Tibial artery (tissue), 4 donors: ENCODE measurements around the gene CCR5.

Experiments used
- DNase-seq, 2 donors: peaks; one replicate each; pipeline ENCODE4 v3.0.0-alpha.2; 2019
- H3K27ac ChIP-seq, 2 donors: fragments of 200-600 bp; sonication (generic) in 1 of 2; 1 replicate in 1 of 2; 2 replicates in 1 of 2; pipeline ENCODE4 v1.5.1; 2018 to 2019; ENCODE audit warnings: mild to moderate bottlenecking in 1 of 2
- H3K27me3 ChIP-seq, 2 donors: fragments of 200-600 bp; sonication (generic) in 1 of 2; one replicate each; pipeline versions ENCODE4 v1.5.1 to v1.6.0; 2016 to 2019
- H3K36me3 ChIP-seq, 3 donors: fragments of 200-600 bp; sonication (generic) in 2 of 3; one replicate each; pipeline ENCODE4 v1.5.1; 2016 to 2019; ENCODE audit warnings: mild to moderate bottlenecking in 2 of 3
- H3K4me1 ChIP-seq, 4 donors: fragments of 200-600 bp; sonication (generic) in 2 of 4; 1 replicate in 3 of 4; 2 replicates in 1 of 4; pipeline ENCODE4 v1.5.1; 2016 to 2019
- H3K4me3 ChIP-seq, 2 donors: fragments of 200-600 bp; sonication (generic) in 1 of 2; 1 replicate in 1 of 2; 2 replicates in 1 of 2; pipeline ENCODE4 v1.5.1; 2018 to 2019; ENCODE audit warnings: mild to moderate bottlenecking in 2 of 2
- H3K9me3 ChIP-seq, 3 donors: fragments of 200-600 bp; sonication (generic) in 1 of 3; one replicate each; pipeline ENCODE4 v1.5.1; 2016 to 2019
- CTCF ChIP-seq, 2 experiments: fragments of 200-600 bp in 1 of 2; fragments of 450-650 bp in 1 of 2; IDR thresholded peaks; one replicate each; pipeline ENCODE4 v1.5.1; 2017 to 2019; ENCODE audit warnings: antibody characterized with exemption in 2 of 2, mild to moderate bottlenecking in 1 of 2, moderate library complexity in 1 of 2
- intact Hi-C: fragments of 100-400 bp; cut with DNase I; formaldehyde crosslinking; loops from one replicate; pipeline ENCODE4 v1.15.0; 2023; ENCODE audit warnings: low total_unique reads

Gene CCR5

GRCh38 chr3:46416125-46416810 is 45.5 kb downstream of the CCR5 start:
- Histone ChIP-seq H3K36me3 (no peaks in the 10 kb centered on the region), H3K4me1 (no peaks in the 10 kb centered on the region), H3K27ac (no peak overlapping the region), H3K27me3 (no peaks in the 10 kb centered on the region), H3K4me3 (no peak overlapping the region), H3K9me3 (no peaks in the 10 kb centered on the region)
- DNase-seq = no peak
- intact Hi-C loops = no loop called here
- TF ChIP-seq CTCF (IDR thresholded peaks at IDR 0.05) = no peak

- no peak for TF ChIP-seq CTCF (IDR thresholded peaks at IDR 0.05)
- intact Hi-C loops = no loop called here
- Histone ChIP-seq H3K27me3 (no peaks in the 10 kb centered on the region), H3K27ac (no peak overlapping the region), H3K4me3 (no peak overlapping the region), H3K9me3 (no peaks in the 10 kb centered on the region), H3K4me1 (no peaks in the 10 kb centered on the region), H3K36me3 (no peaks in the 10 kb centered on the region)
- no peak for DNase-seq
Measured at GRCh38 chr3:46416811-46417510, 46.2 kb downstream of the CCR5 start.

- no peak for TF ChIP-seq CTCF (IDR thresholded peaks at IDR 0.05)
- Histone ChIP-seq H3K27me3 (no peaks in the 10 kb centered on the region), H3K4me1 (no peaks in the 10 kb centered on the region), H3K27ac (no peak overlapping the region), H3K36me3 (no peaks in the 10 kb centered on the region), H3K4me3 (no peak overlapping the region), H3K9me3 (no peaks in the 10 kb centered on the region)
- intact Hi-C loops = no loop called here
- DNase-seq = no peak
Measured at GRCh38 chr3:46417841-46418611, 47.3 kb downstream of the CCR5 start.

DNA sequence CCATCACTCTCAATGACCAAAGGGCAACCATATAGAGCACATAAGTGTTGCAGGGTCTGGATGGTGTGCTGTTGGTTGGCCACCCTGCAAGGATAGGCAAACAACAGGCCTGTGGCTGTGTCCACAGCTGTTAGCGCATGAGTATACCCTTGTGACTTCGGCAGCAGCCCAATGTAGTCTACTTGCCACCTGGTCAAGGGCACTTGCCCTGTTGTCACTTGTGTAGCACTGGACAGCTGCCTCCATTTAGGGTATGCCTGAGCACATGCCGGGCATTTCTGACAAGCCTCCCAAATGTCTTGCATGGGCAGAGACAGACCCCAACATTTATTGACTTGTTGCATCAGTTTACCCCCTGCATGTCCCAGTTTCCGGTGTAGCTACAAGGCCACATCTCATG is 49.1 kb downstream of the CCR5 start:
- H3K36me3 ChIP-seq = no peaks in the 10 kb centered on the region
- intact Hi-C loops = no loop called here

DNA sequence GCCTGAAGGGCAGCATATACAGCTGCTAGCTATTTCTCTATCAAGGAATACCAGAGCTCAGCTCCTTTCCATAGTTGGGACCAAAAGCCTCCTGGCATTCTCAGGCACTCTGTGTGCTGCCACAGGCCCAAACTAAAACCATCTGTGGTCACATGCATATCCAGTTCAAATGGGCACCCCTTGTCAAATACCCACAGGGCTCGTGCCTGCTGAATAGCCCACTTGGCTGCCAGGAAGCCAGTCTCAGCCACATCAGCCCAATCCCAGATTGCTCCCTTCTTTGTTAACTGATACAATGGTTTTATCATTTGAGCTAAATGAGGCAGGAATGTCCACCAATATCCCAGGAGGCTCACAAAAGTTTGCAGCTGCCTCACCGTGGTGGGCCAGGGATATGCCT is 50.2 kb downstream of the CCR5 start:
- Histone ChIP-seq H3K36me3 (no peaks in the 10 kb centered on the region), H3K4me1 (no peaks in the 10 kb centered on the region), H3K27me3 (no peaks in the 10 kb centered on the region), H3K4me3 (no peak overlapping the region), H3K9me3 (no peaks in the 10 kb centered on the region), H3K27ac (no peak overlapping the region)
- TF ChIP-seq CTCF (IDR thresholded peaks at IDR 0.05) = no peak
- no peak for DNase-seq
- intact Hi-C loops = no loop called here

More for the DNA sequence above, 49.1 kb downstream of the CCR5 start:
- no peaks in the 10 kb centered on the region for H3K9me3 ChIP-seq
- H3K4me1 ChIP-seq = no peaks in the 10 kb centered on the region
- no peak for TF ChIP-seq CTCF (IDR thresholded peaks at IDR 0.05)
- no peak overlapping the region for H3K4me3 ChIP-seq
- H3K27me3 ChIP-seq = no peaks in the 10 kb centered on the region
- no peak for DNase-seq
- H3K27ac ChIP-seq = no peak overlapping the region
